Stimulated activated CD4-positive, alpha-beta T cell treated with anti-CD3 and anti-CD28 coated beads, Interleukin-15, amount 100 ng/mL, for 48 hours (primary cell): Measurements from ENCODE around the gene UPK3A.

Source experiments
- DNase-seq, 2 donors: peaks; one replicate each; pipeline ENCODE4 v3.0.0-alpha.2; 2020; ENCODE audit warnings: low read depth in 2 of 2

The UPK3A gene

DNA sequence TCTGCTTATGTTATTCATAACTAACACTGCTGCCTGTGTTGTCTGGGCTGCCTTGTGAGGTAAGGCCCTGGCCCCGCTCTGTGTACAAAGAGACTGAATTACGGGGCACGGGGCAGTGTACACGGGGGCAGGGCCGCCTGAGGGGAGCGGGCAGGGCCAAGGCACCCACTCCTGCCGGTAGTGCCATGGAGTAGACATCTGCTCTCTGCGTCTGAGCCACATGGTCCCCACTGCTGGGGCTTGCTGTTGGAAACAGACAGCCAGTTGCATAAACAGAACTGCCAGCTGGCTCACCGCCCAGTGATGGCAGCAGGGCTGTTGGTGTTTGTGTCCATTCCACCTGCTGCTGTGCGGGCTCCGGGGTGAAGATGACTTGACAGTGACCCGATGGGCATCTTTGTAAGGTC lies 44.8 kb downstream of the UPK3A start:
- DNase-seq, result no peak

DNA sequence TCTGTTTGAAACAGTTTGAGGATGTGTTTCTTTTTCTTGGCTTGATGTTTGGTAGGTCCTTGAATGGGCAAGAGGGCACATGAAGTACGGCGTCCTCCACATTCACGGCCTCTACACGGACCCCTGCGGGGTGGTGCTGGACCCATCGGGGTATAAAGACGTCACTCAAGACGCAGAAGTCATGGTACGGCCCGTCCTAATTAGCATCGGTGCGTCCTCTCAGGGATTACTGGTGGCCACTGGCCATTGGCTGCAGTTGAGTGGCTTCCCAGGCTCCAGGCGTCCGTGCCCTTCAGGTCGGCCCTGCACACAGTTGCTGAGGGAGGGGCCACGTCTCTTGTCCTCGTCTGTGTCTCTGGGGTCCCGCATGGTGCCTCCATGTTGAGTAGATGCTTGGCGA lies 45.8 kb downstream of the UPK3A start:
- no peak for DNase-seq

DNA sequence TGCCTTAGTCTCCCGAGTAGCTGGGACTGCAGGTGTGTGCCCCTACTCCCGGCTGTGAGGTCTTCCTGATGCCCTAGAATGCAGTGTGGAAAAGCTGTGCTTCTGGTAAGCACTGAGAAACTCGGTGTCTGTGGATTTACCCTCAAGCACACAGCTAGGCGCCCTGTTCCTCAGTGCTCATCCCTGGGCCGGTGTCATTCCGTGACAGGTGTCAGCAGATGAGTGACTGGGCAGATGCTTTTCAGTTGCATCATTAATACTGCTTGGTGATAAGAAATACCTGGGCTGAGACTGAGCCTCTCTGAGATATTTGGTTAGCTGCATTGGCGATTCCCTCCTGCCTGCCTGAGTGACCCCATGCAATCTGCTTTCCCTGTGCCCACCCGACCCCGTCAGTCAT lies 46.7 kb downstream of the UPK3A start:
- DNase-seq, result no peak

DNA sequence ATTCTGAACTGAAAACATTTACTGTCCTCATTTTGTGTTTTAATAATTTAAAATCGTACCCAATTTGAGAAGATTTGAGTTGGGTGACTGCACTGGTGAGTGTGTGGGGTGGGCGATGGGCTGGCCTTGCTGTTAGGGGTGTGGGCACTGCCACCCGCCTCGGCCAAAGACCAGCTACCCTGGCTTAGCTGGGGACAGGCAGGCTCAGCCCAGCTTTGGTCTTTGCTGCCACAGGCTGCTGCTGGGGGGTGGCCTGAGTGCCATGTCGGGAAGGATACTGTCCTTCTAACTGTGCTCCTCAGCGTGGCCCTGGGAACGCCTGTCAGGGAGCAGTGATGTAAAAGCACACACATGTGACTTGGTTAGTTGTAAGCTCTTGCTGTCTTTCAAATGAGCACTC lies 47.3 kb downstream of the UPK3A start:
- no peak for DNase-seq

DNA sequence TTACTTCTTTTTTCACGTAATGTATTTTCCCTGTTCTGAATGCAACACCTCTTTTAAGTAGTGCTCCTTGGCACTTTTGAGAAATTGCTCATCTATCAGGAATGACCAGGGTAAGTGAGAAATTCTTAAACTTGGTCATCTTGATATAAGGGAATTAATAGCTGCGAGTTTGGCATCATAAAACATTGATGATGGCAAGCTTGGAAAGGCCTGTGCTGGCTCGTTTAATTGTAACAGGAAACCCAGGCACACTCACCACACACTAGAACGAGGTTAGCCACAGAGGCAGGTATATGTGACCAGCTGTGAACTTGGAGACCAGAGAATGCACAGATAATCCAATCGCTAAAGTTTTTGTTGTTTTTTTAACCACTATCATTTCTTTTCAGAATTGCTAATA lies 49.3 kb downstream of the UPK3A start:
- no peak for DNase-seq

DNA sequence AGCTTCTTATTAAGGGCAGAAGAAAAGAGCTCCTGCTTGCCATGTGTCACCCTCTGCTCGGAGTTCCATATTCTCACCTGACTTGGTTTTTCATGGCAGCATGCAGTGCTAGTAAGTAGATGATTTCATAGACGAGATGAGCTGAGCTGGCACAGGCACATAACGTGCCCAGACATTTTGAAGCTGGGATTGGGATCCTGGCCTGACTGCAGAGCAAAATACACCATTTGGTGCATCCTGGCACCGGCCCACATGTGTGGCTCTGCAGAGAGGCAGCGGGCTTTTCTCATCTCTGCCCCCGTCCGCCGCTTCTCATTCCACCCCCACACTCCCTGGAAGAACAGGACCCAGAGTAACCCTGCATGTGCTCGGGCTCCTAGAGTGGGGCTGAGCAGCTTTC lies 49.8 kb downstream of the UPK3A start:
- DNase-seq, result no peak

DNA sequence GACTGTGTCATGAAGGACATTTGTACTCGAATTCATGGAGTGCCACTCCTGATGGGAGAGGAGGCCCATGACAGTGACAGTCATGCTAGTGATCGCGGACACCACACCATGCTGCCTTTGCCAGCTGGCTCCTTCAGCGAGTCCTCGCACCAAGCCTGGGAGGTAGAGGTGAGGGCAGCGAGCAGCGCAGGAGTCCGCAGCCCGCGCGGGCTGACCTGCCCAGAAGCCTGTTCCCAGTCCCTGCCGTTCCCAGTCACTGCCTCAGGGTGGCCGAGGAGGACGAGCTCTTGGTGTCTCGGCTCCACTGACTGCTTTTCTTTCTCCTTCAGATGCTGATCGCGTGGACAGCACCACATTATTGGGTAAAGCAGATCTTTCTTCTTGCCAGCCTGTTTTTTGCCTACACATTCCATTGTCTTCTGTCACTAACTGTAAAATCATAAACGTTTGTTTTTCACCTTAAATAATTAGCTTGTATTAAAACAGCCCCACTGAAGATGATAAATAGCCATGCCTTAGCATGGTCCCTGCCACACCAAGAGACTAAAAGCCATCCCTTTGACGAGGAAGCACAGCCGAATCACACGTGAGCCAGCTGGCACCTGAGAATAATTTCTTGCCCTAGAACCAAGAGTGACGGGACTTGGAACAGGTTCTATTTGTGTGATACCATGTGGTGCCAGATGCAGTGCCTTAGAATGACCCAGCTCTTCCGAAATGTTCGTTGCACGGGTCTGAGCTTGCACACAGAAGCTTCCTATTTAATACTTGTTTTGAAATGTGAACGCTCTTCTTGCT lies 50.5 kb downstream of the UPK3A start:
- DNase-seq, result no peak

DNA sequence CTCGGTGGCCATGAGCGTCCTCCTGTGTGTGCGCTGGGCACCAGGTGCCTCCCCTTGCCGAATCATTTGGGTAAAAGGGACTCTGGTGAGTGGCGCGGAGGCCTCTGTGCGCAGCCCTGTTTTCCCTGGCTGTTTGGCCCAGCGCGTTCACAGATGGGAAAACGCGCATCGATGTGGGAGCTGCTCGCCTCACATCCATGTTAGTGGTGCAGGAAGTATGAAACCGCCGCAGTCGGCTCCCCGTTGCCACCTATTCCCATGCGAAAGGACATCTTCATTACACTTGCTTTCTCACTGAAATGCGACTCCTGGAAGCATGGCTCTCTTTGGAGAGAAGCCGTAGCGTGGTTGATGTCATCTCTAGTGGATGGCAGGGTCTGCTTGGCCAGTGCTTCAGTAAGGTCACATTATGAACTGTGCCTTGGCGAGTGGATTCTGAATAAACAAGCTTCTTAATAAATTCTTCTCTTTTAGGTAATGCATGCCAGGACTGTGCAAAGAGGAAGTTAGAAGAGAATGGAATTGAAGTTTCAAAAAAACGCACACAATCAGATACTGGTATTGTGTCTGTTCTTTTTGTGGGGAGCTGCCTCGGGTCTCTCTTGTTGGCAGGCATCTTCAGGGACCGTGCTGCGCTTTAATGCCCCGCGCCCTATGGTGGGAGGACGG lies 51.2 kb downstream of the UPK3A start:
- DNase-seq, result no peak

DNA sequence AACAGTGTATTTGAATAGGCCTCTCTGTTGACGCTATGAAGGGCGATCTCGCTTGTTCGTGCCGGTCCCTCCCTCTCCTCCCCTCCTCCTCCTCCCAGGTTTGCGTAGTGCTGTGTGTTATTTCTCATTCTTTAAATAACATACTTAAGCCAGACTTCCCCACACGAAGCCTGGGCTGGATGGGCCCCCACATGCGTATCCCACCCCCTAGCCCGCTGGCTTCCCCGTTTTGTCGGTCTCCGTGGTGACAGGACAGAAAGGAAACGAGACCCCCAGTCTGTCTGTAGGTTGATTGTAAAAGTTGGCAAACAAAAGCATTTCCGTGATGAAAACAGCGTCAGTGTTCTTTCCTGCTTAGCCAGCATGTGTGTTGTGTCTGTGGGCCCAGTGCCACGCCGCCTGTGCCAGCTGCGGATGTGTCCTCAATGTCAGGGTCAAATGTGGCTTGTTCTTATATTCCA lies 52.3 kb downstream of the UPK3A start:
- no peak for DNase-seq

DNA sequence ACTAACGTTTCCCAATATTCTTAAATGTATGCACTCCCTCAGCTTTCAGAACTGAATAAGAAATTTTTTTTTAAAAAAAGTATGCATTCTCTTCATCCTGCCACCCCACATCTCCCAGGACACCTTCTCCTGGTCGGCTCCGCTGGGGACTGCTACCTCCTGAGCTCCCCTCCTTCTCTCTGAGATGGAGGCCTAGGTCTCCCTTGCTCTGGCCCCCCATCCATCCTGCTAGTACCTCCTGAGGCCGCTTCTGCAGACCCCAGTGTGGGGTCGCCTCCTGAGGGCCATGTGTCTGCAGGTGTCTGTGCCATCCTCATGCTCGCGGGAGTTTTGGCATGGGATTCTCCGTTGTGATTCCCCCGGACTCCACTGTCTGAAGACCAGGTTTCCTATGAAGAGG lies 52.8 kb downstream of the UPK3A start:
- no peak for DNase-seq

DNA sequence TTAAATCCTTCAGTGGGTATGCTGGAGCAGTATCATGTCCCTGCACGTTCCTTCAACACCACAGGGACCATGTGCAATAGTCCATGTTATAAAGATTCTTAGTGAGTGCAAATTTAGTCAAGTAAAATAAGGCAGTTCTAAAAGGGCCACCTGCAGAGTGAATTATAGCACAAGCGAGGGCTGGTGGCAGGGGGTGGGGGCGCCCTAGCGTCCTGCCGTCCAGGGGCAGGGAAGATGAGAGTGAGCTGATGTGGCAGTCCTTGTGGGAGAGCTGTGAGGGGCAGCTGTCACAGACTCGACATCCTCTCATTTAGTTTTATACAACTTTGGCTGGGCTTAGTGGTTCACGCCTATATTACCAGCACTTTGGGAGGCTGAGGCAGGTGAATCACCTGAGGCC lies 54.0 kb downstream of the UPK3A start:
- no peak for DNase-seq

DNA sequence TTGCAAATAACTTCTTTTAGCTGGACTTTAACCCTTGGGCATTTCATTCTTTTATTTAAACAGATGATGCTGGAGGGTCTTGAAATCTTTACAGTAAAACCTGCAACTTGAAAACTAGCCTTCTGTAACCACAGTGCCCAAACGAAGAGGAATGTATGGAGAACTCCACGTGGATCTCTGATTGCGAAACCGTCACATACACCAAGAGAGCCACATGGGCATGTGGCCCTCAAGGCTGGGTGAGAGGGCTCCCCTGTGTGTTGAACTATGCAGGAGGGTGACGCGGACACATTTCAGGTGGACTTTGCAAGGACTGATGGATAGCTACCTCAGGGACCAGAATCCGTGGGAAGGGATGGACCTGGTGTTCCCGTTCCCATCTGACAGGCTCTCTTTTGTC lies 55.6 kb downstream of the UPK3A start:
- DNase-seq, result no peak

DNA sequence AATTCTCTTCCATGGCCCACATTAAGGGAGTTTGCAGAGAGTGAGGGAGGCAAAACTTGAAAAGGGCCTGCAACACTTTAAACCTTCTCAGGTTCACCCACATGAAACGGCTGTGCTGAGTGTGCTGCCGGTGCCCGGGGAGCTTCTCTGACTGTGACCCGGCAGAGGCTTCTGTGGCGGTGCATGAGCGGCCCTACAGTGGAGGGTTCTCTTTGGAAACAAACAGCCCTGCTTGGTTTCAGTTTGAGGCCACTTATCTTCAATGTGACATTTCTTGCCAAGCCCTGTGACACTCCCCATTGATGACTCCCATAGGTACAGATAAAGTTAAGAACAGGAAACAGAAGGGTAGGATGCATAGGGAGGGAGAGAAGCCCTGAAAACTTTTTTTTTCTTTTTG lies 56.7 kb downstream of the UPK3A start:
- peak in 1 of 2 donors; percentile 49 for DNase-seq

DNA sequence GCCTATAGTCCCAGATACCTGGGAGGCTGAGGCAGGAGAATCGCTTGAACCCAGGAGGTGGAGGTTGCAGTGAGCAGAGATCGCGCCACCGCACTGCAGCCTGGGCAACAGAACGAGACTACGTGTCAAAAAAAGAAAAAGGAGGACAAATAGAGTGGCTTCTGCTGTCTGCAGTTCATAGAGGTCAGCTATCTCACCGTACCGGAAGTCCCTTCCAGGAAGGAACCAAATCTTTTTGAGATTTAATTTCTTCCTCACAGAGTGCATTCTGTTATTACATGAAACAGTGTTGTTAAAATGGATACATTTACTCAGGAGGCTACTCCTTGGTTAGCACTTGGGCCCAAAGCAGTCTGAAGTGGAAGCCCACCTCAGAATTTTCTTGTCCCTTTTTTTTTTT lies 58.4 kb downstream of the UPK3A start:
- no peak for DNase-seq

DNA sequence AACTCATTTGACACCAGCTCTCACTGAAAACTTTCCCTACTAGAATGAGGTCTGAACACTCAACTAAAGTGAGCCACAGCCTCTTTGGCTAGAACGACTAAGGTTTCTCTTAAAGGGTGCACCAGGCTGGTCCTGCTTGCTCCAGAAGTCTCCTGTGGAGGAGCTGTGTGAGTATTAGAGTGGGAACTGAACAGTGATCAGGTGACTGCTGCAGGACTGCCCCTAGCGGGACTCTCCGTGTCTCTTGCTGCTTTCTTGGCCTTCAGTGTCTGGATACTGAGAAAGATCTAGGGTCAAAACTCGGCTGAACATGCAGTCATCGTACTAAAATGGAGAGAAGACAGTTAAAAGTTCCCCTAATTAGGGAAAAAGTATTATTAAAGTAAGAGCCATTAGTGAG lies 59.6 kb downstream of the UPK3A start:
- no peak for DNase-seq
